ENCODE measurements around the gene MRPS23. TPM values are rescaled to one million over a fixed set of nuclear protein-coding genes. Genes with fewer than 3 reads are reported as not detected.

MRPS23 gene
- total and polyA plus RNA-seq, 8 donors: 39.2 to 46.1 (median 43.2) TPM

DNA sequence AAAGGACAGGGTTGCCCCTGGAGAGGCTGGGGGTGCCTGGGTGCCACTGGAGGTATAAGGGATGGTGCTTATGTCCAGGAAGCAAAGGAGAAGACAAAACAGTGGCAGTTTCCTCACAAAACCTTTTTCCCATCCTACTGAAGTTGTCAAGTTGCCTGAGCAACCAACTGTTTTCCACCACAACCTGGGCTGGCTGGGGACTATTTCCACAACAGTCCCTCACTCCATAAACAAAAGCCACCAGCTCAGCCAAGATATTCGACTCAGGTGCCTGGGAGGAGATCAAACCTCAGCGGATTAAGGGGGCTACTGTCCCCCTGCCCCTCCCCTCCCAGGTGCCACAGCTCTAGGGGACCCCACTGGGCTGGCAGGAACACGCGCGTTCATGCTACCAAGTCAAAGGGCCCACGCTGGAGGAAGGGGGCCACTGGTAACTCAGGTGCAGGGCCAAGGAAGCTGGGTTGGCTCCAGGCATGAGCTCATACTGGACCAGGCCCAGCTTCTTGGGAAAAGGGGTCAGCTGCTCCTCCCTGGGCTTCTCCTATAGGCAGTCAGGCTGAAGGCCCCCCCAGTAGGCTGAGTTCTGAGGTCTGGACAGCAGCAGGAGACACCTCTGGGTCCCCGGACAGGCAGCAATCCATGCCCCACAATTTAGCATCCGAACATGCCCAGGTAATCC lies 45.7 kb upstream of the MRPS23 start:
- ATAC-seq (no peak), DNase-seq (peak in 2 of 4 donors; percentile 37 to 58)
- no peaks in the 10 kb centered on the region for H3K27me3 ChIP-seq
- no peaks in the 10 kb centered on the region for H3K9me3 ChIP-seq
- no peaks in the 10 kb centered on the region for H3K36me3 ChIP-seq
- intact Hi-C loops (cut with DNase I): no loop called here
- peak overlapping the region in 1 of 2 donors; percentile 96 for H3K27ac ChIP-seq
- H3K4me3 ChIP-seq: no peak overlapping the region
- TF ChIP-seq, protein P1, sequence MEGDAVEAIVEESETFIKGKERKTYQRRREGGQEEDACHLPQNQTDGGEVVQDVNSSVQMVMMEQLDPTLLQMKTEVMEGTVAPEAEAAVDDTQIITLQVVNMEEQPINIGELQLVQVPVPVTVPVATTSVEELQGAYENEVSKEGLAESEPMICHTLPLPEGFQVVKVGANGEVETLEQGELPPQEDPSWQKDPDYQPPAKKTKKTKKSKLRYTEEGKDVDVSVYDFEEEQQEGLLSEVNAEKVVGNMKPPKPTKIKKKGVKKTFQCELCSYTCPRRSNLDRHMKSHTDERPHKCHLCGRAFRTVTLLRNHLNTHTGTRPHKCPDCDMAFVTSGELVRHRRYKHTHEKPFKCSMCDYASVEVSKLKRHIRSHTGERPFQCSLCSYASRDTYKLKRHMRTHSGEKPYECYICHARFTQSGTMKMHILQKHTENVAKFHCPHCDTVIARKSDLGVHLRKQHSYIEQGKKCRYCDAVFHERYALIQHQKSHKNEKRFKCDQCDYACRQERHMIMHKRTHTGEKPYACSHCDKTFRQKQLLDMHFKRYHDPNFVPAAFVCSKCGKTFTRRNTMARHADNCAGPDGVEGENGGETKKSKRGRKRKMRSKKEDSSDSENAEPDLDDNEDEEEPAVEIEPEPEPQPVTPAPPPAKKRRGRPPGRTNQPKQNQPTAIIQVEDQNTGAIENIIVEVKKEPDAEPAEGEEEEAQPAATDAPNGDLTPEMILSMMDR (IDR thresholded peaks at IDR 0.05): no peak
- peaks cover 60 to 92% of the 10 kb centered on the region in 2 donors for H3K4me1 ChIP-seq

DNA sequence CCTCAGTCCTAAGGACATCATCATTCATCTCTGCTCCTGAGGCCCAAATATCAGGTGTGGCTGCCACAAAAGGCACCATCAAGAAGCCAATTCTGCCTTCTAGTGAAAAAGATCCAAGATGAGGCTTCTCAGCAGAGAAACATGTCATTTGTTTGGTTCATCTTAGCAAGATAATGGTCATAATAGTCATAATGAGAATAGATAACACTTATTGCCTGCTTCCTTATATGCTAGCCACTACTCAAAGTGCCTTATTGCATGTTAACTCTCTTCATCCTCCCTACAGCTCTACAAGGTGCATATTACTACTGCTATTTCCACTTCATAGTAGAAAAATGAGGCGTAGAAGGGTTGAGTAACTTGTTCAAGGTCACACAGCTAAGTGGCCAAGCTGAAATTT lies 45.0 kb upstream of the MRPS23 start:
- no peaks in the 10 kb centered on the region for H3K27me3 ChIP-seq
- H3K27ac ChIP-seq: peak overlapping the region in 1 of 2 donors; percentile 96
- H3K4me3 ChIP-seq: no peak overlapping the region
- intact Hi-C loops (cut with DNase I): no loop called here
- DNase-seq (no peak), ATAC-seq (no peak)
- TF ChIP-seq, protein P1 (IDR thresholded peaks at IDR 0.05): no peak
- peaks cover 62 to 92% of the 10 kb centered on the region in 2 donors for H3K4me1 ChIP-seq
- H3K36me3 ChIP-seq: no peaks in the 10 kb centered on the region
- H3K9me3 ChIP-seq: no peaks in the 10 kb centered on the region

DNA sequence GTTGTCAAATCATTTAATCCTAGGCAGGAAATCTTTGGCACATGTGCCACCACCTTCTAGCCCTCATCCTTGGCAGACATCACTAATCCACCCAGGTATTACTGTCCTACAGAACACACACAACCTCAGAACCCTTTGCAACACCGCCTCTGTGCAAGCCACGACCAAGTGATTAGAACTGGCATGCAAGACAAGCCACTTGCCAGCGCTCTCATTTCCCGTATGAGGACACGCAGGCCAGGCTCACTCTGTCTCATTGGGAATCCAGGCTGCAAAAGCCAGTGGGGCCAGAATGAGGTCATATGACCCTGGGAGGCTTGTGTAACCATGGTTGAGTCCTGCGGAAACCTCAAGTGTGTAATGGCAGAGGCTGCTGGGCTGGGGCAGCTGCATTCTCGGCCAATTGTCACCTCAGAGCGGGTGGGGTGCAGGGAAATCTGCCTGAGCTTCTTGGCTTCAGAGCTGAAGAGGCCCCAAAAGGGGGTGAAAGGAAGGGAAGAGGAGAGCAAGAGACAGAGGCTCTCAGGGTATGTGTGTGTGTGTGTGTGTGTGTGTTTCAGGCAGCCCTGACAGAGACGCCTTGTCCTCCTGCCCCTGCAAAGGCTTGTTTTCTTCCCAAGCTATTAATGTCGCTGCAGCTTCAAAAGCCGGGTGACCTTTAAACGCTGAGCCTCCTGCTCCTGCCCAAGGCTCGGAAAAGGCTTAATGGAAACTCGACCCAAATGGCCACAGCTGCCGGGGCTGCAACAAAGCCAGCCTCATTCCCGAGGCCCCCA lies 43.2 kb upstream of the MRPS23 start:
- intact Hi-C loops (cut with DNase I): no loop called here
- peak overlapping the region in 1 of 2 donors; percentile 36 for H3K4me3 ChIP-seq
- H3K27me3 ChIP-seq: no peaks in the 10 kb centered on the region
- no peaks in the 10 kb centered on the region for H3K9me3 ChIP-seq
- DNase-seq (peak; percentile 89 to 93 (median 91)), ATAC-seq (peak; percentile 86)
- H3K36me3 ChIP-seq: no peaks in the 10 kb centered on the region
- peak overlapping the region; percentile 87 to 96 for H3K27ac ChIP-seq
- TF ChIP-seq, protein P1 (IDR thresholded peaks at IDR 0.05): peak in 1 of 2 donors; percentile 6
- H3K4me1 ChIP-seq: peaks cover 47 to 79% of the 10 kb centered on the region in 2 donors

DNA sequence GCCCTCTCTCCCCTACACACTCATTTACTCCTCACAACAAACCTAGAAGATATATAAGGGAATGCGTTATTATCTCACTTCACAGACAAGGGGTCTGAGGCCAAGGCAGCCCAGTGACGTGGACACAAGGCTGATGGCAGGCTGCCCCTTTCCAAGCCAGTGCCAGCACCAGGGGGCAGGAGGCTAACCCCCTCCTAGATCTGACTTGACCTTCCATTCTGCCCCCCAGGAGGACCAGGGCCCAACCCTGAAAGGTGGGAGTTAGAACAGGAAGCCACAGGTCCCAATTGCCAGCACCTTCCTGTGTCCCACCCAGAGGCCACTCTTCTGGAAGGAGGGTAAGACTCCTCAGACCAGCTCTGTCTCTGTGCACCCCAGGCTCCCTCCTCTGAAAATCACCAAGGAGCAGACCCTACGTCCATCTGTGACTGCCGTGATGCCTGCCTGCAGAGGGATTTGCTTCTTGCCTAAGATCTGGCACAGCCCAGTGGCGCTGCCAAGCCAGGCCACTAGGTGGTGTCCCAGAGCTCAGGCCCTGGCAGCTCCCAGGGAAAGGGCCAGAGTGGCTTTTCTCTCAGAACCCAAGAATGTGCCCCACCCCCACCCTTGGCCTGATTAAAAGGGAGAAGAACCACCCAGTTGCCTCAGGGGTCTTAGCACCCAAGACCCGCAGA lies 42.4 kb upstream of the MRPS23 start:
- peak overlapping the region in 1 of 2 donors; percentile 36 for H3K4me3 ChIP-seq
- H3K27me3 ChIP-seq: no peaks in the 10 kb centered on the region
- H3K4me1 ChIP-seq: peaks cover 46 to 71% of the 10 kb centered on the region in 2 donors
- peak; percentile 82 to 96 (median 91) for DNase-seq
- no peaks in the 10 kb centered on the region for H3K9me3 ChIP-seq
- H3K27ac ChIP-seq: peak overlapping the region; percentile 87 to 96
- peak; percentile 85 for ATAC-seq
- intact Hi-C loops (cut with DNase I): no loop called here
- H3K36me3 ChIP-seq: no peaks in the 10 kb centered on the region
- TF ChIP-seq, protein P1 (IDR thresholded peaks at IDR 0.05): peak; percentile 96 to 99

DNA sequence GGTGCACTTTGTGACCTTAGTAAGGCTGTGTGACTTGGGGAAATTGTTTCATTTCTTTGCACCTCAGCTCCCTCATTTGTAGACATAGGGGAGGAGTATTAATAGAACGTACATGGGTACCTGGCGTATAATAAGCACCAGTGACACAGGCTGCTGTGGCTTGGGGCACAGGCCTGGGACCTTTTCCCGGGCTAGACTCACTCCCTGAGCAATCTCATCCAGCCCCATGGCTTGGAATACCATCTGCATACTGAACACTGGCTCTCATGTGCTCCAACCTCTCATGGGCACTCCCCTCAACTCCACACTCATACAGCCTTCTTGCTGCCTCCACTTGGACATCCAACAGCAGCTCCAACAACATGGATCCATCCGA lies 41.0 kb upstream of the MRPS23 start:
- DNase-seq (no peak), ATAC-seq (no peak)
- H3K4me1 ChIP-seq: peaks cover 46 to 64% of the 10 kb centered on the region in 2 donors
- TF ChIP-seq, protein P1 (IDR thresholded peaks at IDR 0.05): no peak
- no peaks in the 10 kb centered on the region for H3K36me3 ChIP-seq
- H3K9me3 ChIP-seq: no peaks in the 10 kb centered on the region
- no peaks in the 10 kb centered on the region for H3K27me3 ChIP-seq
- H3K27ac ChIP-seq: peak overlapping the region; percentile 66 to 96
- no peak overlapping the region for H3K4me3 ChIP-seq
- intact Hi-C loops (cut with DNase I): no loop called here

Data from left lung (tissue), 10 donors.